ENCODE data around the gene NKX2-4. TPM values are rescaled to one million over a fixed set of nuclear protein-coding genes. Genes with fewer than 3 reads are reported as not detected.
"Not testable (repeated sequence)": the region's sequence is repeated elsewhere in the genome, so short reads cannot be mapped to it uniquely, and the experiment has no call there.

NKX2-4 gene
- polyA plus RNA-seq (ENCODE audit: insufficient read length), result not detected

- DNase-seq, result no peak
These were observed at the start of gene NKX2-4 for GRCh38 chr20:21397341-21398108. Gene NKX2-4, minus strand, starts transcription at chr20:21397526. Its CDS starts 127 bp downstream, at chr20:21397399.

- no peak for DNase-seq
These were observed 40.5 kb upstream of the NKX2-4 start for GRCh38 chr20:21437816-21438215.

- DNase-seq, result no peak
These were observed 39.9 kb upstream of the NKX2-4 start for GRCh38 chr20:21437248-21437647.

- DNase-seq, result no peak
These were observed 38.9 kb upstream of the NKX2-4 start for GRCh38 chr20:21436205-21436604.

- no peak for DNase-seq
These were observed 38.2 kb upstream of the NKX2-4 start for GRCh38 chr20:21435576-21435975.

- DNase-seq, result no peak
These were observed 36.1 kb upstream of the NKX2-4 start for GRCh38 chr20:21433329-21433890.

GRCh38 chr20:21432911-21433310 is 35.6 kb upstream of the NKX2-4 start:
- DNase-seq, result no peak

- no peak for DNase-seq
These were observed 32.7 kb upstream of the NKX2-4 start for GRCh38 chr20:21430020-21430419.

- no peak for DNase-seq
These were observed 27.5 kb upstream of the NKX2-4 start for GRCh38 chr20:21424846-21425245.

- not testable (repeated sequence) for DNase-seq
These were observed 26.4 kb upstream of the NKX2-4 start for GRCh38 chr20:21423712-21424111.

GRCh38 chr20:21421601-21422236 is 24.4 kb upstream of the NKX2-4 start:
- no peak for DNase-seq

GRCh38 chr20:21419147-21419546 is 21.8 kb upstream of the NKX2-4 start:
- not testable (repeated sequence) for DNase-seq

- DNase-seq, result not testable (repeated sequence)
These were observed 16.7 kb upstream of the NKX2-4 start for GRCh38 chr20:21413996-21414395.

- DNase-seq, result no peak
These were observed 14.4 kb upstream of the NKX2-4 start for GRCh38 chr20:21411725-21412124.

- DNase-seq, result no peak
These were observed 1.7 kb upstream of the NKX2-4 start for GRCh38 chr20:21399005-21399475.

- DNase-seq, result no peak
These were observed 1.0 kb upstream of the NKX2-4 start for GRCh38 chr20:21398109-21399004.

GRCh38 chr20:21396599-21397340 is 556 bp downstream of the NKX2-4 start:
- DNase-seq, result no peak

- no peak for DNase-seq
These were observed 1.4 kb downstream of the NKX2-4 start for GRCh38 chr20:21395666-21396598.

- DNase-seq, result no peak
These were observed 2.2 kb downstream of the NKX2-4 start for GRCh38 chr20:21395051-21395665.

- no peak for DNase-seq
These were observed 2.8 kb downstream of the NKX2-4 start for GRCh38 chr20:21394551-21394950.

All from hindlimb muscle (tissue), 1 donor.